K562 (cell line): Measurements from ENCODE around the gene CACNG8. TPM values are rescaled to one million over a fixed set of nuclear protein-coding genes. Genes with fewer than 3 reads are reported as not detected.

Experiments
- ATAC-seq: fragments of 200-7000 bp; cut with Tn5 transposase; 3 replicates; pipeline ENCODE4 v1.9.1; 2020; ENCODE audit warnings: moderate library complexity
- BruUV-seq: library from RNA; stranded (reverse); fragments of 400-500 nt; replicated peaks from 2 replicates; lab custom pipeline; 2021; lab: Mats Ljungman, UMichigan
- CTCF ChIA-PET: fragments of 300-600 bp; formaldehyde crosslinking; extraction: SDS; loops from one replicate; lab custom pipeline; 2021; ENCODE audit warnings: low intra/inter-chr PET ratio; lab: Yijun Ruan, JAX
- POLR2A ChIA-PET: fragments of 300-600, 350-650 bp; sonication (Branson Sonifier 250); formaldehyde crosslinking; extraction: SDS; loops from one replicate; lab custom pipeline; 2021; ENCODE audit warnings: antibody characterized with exemption, inconsistent platforms; lab: Yijun Ruan, JAX
- DNase-seq, 4 experiments: peaks; one replicate each; pipeline versions ENCODE4 v3.0.0 to v3.0.0-alpha.2; 2011 to 2018; ENCODE audit warnings: low spot score in 3 of 4, mixed read lengths in 3 of 4; ENCODE audit errors: extremely low read depth in 1 of 4
- FAIRE-seq: peaks from 2 replicates; lab custom pipeline; 2011; peaks lifted over from hg19 to GRCh38; lab: Jason Lieb, UNC
- H2AFZ ChIP-seq: 2 replicates; pipeline ENCODE4 v1.6.0; 2011; ENCODE audit warnings: low read depth, low read length, control low read depth, inconsistent platforms
- H3K27ac ChIP-seq: fragments of 200-600 bp; 3 replicates; pipeline ENCODE4 v1.8.0; 2011; ENCODE audit warnings: low read depth, mild to moderate bottlenecking, control low read depth, inconsistent platforms, low read length, moderate library complexity, mixed read lengths; ENCODE audit errors: extremely low read depth
- H3K27me3 ChIP-seq, 2 experiments: fragments of 300-600 bp in 1 of 2; 2 replicates in 1 of 2; 3 replicates in 1 of 2; pipeline versions ENCODE4 v1.6.0 to v1.8.0; 2011; ENCODE audit warnings: inconsistent platforms in 2 of 2, low read length in 2 of 2, mild to moderate bottlenecking in 1 of 2, mixed read lengths in 1 of 2, moderate library complexity in 1 of 2; ENCODE audit not compliant: control insufficient read depth in 2 of 2, insufficient read depth in 2 of 2
- H3K36me3 ChIP-seq: fragments of 300-600 bp; 3 replicates; pipeline ENCODE4 v1.8.0; 2011; ENCODE audit warnings: mild to moderate bottlenecking, low read length, inconsistent platforms; ENCODE audit not compliant: control insufficient read depth, insufficient read depth
- H3K4me1 ChIP-seq, 2 experiments: fragments of 200-600 bp in 1 of 2; replicated peaks in 1 of 2; 2 replicates in 1 of 2; 3 replicates in 1 of 2; pipeline versions ENCODE4 v1.5.1 to v1.8.0; 2011; ENCODE audit warnings: inconsistent platforms in 2 of 2, low read length in 2 of 2, mild to moderate bottlenecking in 1 of 2, mixed read lengths in 1 of 2, moderate library complexity in 1 of 2; ENCODE audit not compliant: control insufficient read depth in 2 of 2, insufficient read depth in 2 of 2
- H3K4me2 ChIP-seq: 2 replicates; pipeline ENCODE4 v1.6.1; 2011; ENCODE audit warnings: low read length, control low read depth, inconsistent platforms, mixed read lengths; ENCODE audit not compliant: insufficient read depth
- H3K4me3 ChIP-seq: fragments of 200-600 bp; sonication (generic), shearing (Covaris generic); 2 replicates; pipeline ENCODE4 v1.5.1; 2016; ENCODE audit warnings: control low read depth, inconsistent platforms
- H3K79me2 ChIP-seq: fragments of 200-600 bp; 3 replicates; pipeline ENCODE4 v1.8.0; 2011; ENCODE audit warnings: low read length, inconsistent platforms; ENCODE audit not compliant: control insufficient read depth, insufficient read depth
- H3K9ac ChIP-seq, 2 experiments: 2 replicates each; pipeline versions ENCODE4 v1.6.0 to v1.6.1; 2011; ENCODE audit warnings: low read depth in 2 of 2, low read length in 2 of 2, control low read depth in 1 of 2, inconsistent platforms in 1 of 2, mild to moderate bottlenecking in 1 of 2, mixed read lengths in 1 of 2; ENCODE audit not compliant: insufficient read depth in 1 of 2
- H3K9me1 ChIP-seq: one replicate; pipeline ENCODE4 v1.6.0; 2011; ENCODE audit warnings: inconsistent platforms, mild to moderate bottlenecking, low read length, moderate library complexity; ENCODE audit not compliant: control insufficient read depth, insufficient read depth
- H3K9me3 ChIP-seq: replicated peaks from 2 replicates; pipeline ENCODE4 v1.5.1; 2011; ENCODE audit warnings: low read depth, low read length, inconsistent platforms; ENCODE audit not compliant: control insufficient read depth, insufficient read depth
- H4K20me1 ChIP-seq: replicated peaks from 2 replicates; pipeline ENCODE4 v1.6.1; 2011; ENCODE audit warnings: low read length, inconsistent platforms, mixed read lengths; ENCODE audit not compliant: control insufficient read depth, insufficient read depth
- IRF2 ChIP-seq: sonication (generic); formaldehyde crosslinking; IDR thresholded peaks from 2 replicates; pipeline ENCODE4 v1.8.1; 2022; ENCODE audit warnings: mild to moderate bottlenecking, missing genetic modification reagents
- MIER1 ChIP-seq: fragments of 450-650 bp; IDR thresholded peaks from 2 replicates; pipeline ENCODE4 v1.6.1; 2016; ENCODE audit warnings: antibody characterized with exemption, mild to moderate bottlenecking, low read depth
- RREB1 ChIP-seq: fragments of 250-450 bp; sonication (Bioruptor Pico); IDR thresholded peaks from 2 replicates; pipeline ENCODE4 v1.4.0; 2020
- WGBS: fragments of 100-300 bp; shearing (Covaris generic); methylation state at CpG from one replicate; pipeline ENCODE4 v1.1.6; 2016; ENCODE audit warnings: low coverage, mixed read lengths; ENCODE audit not compliant: insufficient coverage; ENCODE audit errors: missing lambda C conversion rate; 5-methylcytosine and 5-hydroxymethylcytosine counted together
- in situ Hi-C: fragments of 300-500 bp; cut with MboI; formaldehyde crosslinking; loops from 4 replicates; pipeline ENCODE4 v1.15.0; 2018; ENCODE audit warnings: inconsistent platforms, mixed read lengths
- intact Hi-C: fragments of 100-400 bp; cut with micrococcal nuclease; formaldehyde crosslinking; loops from 2 replicates; pipeline ENCODE4 v1.14.2; 2022
- polyA plus RNA-seq, 8 experiments: library from polyadenylated mRNA; depleted of rRNA in 4 of 8; stranded (reverse) in 5 of 8; unstranded in 3 of 8; fragments of >200 nt; fragmentation: Nextera tagmentation in 2 of 8; fragmentation: Illumina TruSeq in 1 of 8; extraction: Ambion mirVana in 2 of 8; extraction: Trizol in 1 of 8; gene quantifications; 2 replicates each; pipeline versions ENCODE4 v1.2.1 to v1.2.3, GENCODE V29; 2011 to 2014; ENCODE audit warnings: inconsistent platforms in 1 of 8, missing spikeins in 1 of 8
- total RNA-seq, 7 experiments: library from RNA; depleted of rRNA in 6 of 7; stranded (reverse); fragments of >200 nt in 6 of 7; fragmentation: Illumina TruSeq in 2 of 7; extraction: Trizol in 2 of 7; gene quantifications; 2 replicates each; pipeline versions ENCODE4 v1.2.1 to v1.2.3, GENCODE V29; 2011 to 2021; ENCODE audit warnings: low replicate concordance in 1 of 7

The CACNG8 gene
- total and polyA plus RNA-seq, 9 of the 15 experiments (the other 6 are each of a cell fraction or from before 2014, with no cell fraction given) = 0.02 to 0.05 TPM; not detected in 7

DNA sequence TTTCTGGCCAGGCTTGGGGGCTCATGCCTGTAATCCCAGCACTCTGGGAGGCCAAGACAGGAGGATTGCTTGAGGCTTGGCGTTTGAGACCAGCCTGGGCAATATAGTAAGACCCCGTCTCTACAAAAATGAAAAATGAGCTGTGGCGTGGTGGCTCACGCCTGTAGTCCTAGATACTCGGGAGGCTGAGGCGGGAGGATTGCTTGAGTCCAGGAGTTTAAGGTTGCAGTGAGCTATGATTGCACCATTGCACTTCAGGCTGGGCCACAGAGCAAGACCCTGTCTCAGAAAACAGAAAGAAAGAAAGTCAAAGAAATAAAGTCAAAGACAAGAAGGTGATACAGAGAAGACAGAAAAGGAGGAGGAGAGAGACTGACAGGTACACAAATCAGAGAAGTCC, 26.2 kb downstream of the CACNG8 start:
- H3K27ac ChIP-seq = no peak overlapping the region
- no peak overlapping the region for H3K4me2 ChIP-seq
- no peak overlapping the region for H3K9ac ChIP-seq
- peaks cover 0 to 8% of the 10 kb centered on the region in 2 experiments; a peak in 2 of 5 replicates for H3K4me1 ChIP-seq
- no peaks in the 10 kb centered on the region for H3K9me3 ChIP-seq
- TF ChIP-seq IRF2 (CRISPR knock-in tag) = no peak
- TF ChIP-seq MIER1 = no peak
- no peak for TF ChIP-seq RREB1 (CRISPR knock-in tag)
- no TSS peak for BruUV-seq
- 3% methylated on average over 6 of the region's 6 CpGs for WGBS
- intact Hi-C loops (no loop called here), in situ Hi-C loops (no loop called here)
- peaks cover 13 to 50% of the 10 kb centered on the region in 2 experiments for H3K27me3 ChIP-seq
- POLR2A ChIA-PET = interaction anchor here (0.6 kb wide), 1 partner anchor 11 kb away, joined by 4 read pairs; no protein-coding TSS in a partner anchor
- H3K4me3 ChIP-seq = no peak overlapping the region
- CTCF ChIA-PET = no interaction called here
- no peak for FAIRE-seq
- ATAC-seq = no peak
- no peaks in the 10 kb centered on the region for H3K79me2 ChIP-seq
- H2AFZ ChIP-seq = no peak overlapping the region
- no peak for DNase-seq
- H4K20me1 ChIP-seq = no peaks in the 10 kb centered on the region; the same call in 1 of the 2 replicates
- no peaks in the 10 kb centered on the region for H3K9me1 ChIP-seq
- no peaks in the 10 kb centered on the region for H3K36me3 ChIP-seq
